HEK293 (cell line): ENCODE results near the gene GALNT10.

ENCODE experiments used
- AEBP2 ChIP-seq: fragments of 450-650 bp; formaldehyde crosslinking; IDR thresholded peaks from 2 replicates; pipeline ENCODE4 v1.5.1; 2016; ENCODE audit warnings: missing biosample characterization, missing genetic modification characterization, borderline replicate concordance
- KLF1 ChIP-seq: fragments of 450-650 bp; formaldehyde crosslinking; IDR thresholded peaks from 2 replicates; pipeline ENCODE4 v1.5.1; 2016; ENCODE audit warnings: missing biosample characterization, missing genetic modification characterization
- PBX3 ChIP-seq: sonication (generic); formaldehyde crosslinking; IDR thresholded peaks from 2 replicates; pipeline ENCODE4 v1.8.1; 2022; ENCODE audit warnings: mild to moderate bottlenecking, moderate library complexity, missing genetic modification reagents
- YY1 ChIP-seq: fragments of 450-650 bp; formaldehyde crosslinking; IDR thresholded peaks from 2 replicates; pipeline ENCODE4 v1.5.1; 2018; ENCODE audit warnings: missing biosample characterization, missing genetic modification characterization
- ZBTB10 ChIP-seq: fragments of 450-650 bp; formaldehyde crosslinking; IDR thresholded peaks from 2 replicates; pipeline ENCODE4 v1.5.1; 2016; ENCODE audit warnings: missing biosample characterization, missing genetic modification characterization
- ZBTB8A ChIP-seq: fragments of 450-650 bp; formaldehyde crosslinking; IDR thresholded peaks from 2 replicates; pipeline ENCODE4 v1.5.1; 2016; ENCODE audit warnings: missing biosample characterization, missing genetic modification characterization
- ZNF121 ChIP-seq: fragments of 450-650 bp; formaldehyde crosslinking; IDR thresholded peaks from 2 replicates; pipeline ENCODE4 v1.5.1; 2016; ENCODE audit warnings: missing biosample characterization, missing genetic modification characterization
- ZNF146 ChIP-seq: fragments of 450-650 bp; formaldehyde crosslinking; IDR thresholded peaks from 2 replicates; pipeline ENCODE4 v1.5.1; 2016; ENCODE audit warnings: missing biosample characterization, missing genetic modification characterization
- TF ChIP-seq, protein P1 (sequence below): fragments of 450-650 bp; formaldehyde crosslinking; IDR thresholded peaks from 2 replicates; pipeline ENCODE4 v1.5.1; 2016; ENCODE audit warnings: missing biosample characterization, missing genetic modification characterization

- TF ChIP-seq PBX3, result no peak
- no peak for TF ChIP-seq ZBTB8A
- TF ChIP-seq KLF1, result no peak
- TF ChIP-seq, protein P1, sequence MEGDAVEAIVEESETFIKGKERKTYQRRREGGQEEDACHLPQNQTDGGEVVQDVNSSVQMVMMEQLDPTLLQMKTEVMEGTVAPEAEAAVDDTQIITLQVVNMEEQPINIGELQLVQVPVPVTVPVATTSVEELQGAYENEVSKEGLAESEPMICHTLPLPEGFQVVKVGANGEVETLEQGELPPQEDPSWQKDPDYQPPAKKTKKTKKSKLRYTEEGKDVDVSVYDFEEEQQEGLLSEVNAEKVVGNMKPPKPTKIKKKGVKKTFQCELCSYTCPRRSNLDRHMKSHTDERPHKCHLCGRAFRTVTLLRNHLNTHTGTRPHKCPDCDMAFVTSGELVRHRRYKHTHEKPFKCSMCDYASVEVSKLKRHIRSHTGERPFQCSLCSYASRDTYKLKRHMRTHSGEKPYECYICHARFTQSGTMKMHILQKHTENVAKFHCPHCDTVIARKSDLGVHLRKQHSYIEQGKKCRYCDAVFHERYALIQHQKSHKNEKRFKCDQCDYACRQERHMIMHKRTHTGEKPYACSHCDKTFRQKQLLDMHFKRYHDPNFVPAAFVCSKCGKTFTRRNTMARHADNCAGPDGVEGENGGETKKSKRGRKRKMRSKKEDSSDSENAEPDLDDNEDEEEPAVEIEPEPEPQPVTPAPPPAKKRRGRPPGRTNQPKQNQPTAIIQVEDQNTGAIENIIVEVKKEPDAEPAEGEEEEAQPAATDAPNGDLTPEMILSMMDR (tag by site-specific recombination), result no peak
- no peak for TF ChIP-seq AEBP2 (tag by site-specific recombination)
- TF ChIP-seq ZNF121, result no peak
- TF ChIP-seq ZBTB10 (tag by site-specific recombination), result no peak
- TF ChIP-seq YY1 (tag by site-specific recombination), result no peak
- no peak for TF ChIP-seq ZNF146
Observed at GRCh38 chr5:154374264-154374663, 183.7 kb downstream of the GALNT10 start.
